HG02571 (cell line): ENCODE data around the gene LINGO4.
A peak's percentile ranks its signal among the peaks of the same experiment; 100 is the strongest.
"Not testable (repeated sequence)": the region's sequence is repeated elsewhere in the genome, so short reads cannot be mapped to it uniquely, and the experiment has no call there.

Source experiments
- ATAC-seq: cut with Tn5 transposase; IDR thresholded peaks from one replicate; pipeline ENCODE4 v1.9.1; 2021; ENCODE audit warnings: mild to moderate bottlenecking, moderate library complexity; ENCODE audit not compliant: unreplicated experiment

Gene LINGO4

DNA sequence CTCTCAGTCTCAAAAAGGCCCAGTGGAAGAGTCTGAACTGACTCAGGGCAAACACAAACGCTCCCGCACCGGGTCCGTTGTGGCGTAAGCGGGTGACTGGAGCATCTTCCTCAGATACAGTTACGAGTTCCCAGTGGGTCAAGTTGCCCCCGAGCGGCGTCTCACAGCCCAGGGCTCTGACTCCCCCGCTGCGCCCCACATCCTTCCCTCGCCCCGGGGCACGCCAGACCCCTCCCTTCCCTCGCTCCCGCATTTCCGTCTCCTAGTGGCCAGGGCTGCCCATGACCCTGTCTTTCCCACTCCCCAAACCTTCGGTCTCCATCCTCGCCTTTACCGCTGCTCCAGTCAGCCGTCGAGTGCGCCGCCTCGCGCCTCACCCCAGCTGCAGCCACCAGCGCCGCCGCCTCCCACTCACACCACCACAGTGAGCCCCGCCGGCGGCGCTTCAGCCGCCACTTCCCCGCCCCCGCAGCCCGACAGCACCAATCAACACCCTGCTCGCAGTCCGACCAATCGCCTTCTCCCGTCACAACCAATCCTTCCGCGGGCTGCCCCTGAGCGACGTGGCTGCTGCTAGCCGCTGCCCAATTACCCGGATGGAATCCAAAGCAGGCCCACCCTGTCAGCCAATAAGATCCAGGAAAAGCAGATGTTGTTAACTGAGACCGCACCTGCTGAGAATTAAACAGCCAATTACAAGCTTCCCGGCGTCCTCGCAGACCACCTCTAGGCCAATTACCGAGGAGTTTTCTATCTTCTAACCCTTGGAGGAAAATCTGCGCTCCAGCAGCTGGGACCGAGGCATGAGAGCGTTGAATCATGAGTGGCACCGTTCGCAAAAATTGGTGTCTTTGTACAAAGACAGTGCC is 14.9 kb downstream of the LINGO4 start, which contains the start of gene TDRKH:
TDRKH (minus strand) TSS at position 430 of the 869 bp plus-strand sequence. CDS start 7,478 bp downstream, outside the sequence.
- ATAC-seq, result peak; percentile 97

DNA sequence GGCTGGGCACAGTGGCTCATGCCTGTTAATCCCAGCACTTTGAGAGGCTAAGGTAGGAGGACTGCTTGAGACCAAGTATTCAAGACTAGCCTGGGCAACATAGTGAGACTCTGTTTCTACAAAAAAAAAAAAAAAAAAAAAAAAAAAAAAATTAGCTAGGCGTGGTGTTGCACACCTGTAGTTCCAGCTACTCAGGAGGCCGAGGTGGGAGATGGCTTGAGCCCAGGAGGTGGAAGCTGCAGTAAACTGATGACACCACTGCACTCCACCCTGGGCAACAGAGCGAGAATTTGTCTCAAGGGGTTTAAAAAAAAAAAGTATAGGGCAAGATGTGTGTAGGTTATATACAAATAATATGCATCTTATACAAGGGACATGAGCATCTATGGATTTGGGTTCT is 17.5 kb downstream of the LINGO4 start:
- ATAC-seq, result no peak

DNA sequence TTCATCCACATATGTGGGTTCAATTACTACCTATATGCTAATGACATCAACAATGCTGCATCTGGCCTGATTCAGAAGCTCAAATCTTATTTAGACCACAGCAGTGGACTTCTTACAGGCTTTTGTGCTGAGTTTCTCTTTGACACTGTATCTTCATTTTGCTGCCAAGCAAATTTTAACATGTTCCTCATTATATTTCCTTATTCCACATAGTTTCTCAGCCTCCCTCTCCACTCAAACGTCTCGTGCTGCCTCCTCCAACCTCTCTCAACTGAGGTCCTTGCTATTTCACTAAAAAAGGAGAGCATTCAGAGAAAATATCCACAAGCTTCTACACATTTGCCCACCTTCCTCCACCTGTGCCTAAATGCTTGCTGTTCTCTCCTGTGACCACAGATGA is 21.4 kb downstream of the LINGO4 start:
- ATAC-seq, result no peak

DNA sequence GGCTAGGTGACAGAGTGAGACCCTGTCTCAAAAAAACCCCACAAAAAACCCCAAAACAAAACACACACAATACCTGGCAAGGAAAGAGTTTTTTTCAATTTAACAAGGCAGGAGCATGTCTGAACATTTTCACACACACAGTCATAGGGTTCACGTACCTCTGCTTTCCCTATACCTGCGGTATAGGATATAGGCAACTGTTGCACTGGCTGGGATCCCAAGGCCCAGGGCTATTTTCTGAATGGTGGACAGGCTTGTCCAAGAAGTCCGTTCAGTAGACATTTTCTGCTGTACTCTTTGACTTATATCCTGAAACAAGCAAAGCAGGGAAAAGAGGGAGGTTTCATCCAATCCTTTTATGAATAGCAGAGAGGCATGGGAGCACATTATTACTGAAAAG is 22.5 kb downstream of the LINGO4 start:
- no peak for ATAC-seq

DNA sequence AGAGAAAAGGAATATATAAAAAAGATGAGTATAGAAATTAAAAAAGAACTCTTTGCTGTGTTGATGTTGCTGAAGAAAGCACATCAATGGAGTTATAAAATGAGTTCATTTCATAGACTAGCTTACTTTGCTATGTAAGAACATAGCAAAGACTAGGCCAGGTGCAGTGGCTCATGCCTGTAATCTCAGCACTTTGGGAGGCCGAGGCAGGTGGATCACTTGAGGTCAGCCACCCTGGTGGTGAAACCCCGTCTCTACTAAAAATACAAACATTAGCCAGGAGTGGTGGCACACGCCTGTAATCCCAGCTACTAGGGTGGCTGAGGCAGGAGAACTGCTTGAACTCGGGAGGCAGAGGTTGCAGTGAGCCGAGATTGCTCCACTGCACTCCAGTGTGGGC is 23.2 kb downstream of the LINGO4 start:
- not testable (repeated sequence) for ATAC-seq

DNA sequence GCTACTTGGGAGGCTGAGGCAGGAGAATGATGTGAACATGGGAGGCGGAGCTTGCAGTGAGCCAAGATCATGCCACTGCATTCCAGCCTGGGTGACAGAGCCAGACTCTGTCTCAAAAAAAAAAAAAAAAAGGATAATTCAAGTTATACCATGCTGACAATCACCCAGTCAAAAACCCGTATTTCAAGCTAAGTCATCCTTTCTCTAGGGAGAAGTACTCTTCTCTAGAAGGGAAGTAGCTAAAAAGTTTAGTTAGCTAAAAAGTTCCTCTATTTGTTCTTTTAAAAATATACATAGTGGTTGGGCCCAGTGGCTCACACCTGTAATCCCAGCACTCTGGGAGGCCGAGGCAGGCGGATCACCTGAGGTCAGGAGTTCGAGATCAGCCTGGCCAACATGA is 24.5 kb downstream of the LINGO4 start:
- ATAC-seq, result not testable (repeated sequence)

DNA sequence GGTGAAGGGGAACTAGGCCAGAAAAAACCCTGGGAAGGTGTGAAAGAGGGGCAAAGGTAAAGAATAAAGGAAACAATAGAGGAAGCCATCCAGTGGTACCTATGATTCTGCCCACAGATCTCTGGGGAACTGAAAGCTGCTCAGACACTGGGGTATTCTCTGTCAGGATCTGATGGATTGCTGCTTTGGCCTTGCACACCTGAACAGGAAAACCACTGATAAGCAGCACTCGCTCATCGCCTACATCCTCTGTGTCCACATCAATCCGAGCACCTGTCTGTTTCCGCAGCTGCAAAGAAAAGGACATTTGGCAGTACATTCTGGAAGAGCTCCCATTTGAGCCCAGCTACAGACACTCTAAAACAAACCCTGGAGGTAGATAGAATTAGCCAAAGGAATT is 25.4 kb downstream of the LINGO4 start:
- ATAC-seq, result no peak

DNA sequence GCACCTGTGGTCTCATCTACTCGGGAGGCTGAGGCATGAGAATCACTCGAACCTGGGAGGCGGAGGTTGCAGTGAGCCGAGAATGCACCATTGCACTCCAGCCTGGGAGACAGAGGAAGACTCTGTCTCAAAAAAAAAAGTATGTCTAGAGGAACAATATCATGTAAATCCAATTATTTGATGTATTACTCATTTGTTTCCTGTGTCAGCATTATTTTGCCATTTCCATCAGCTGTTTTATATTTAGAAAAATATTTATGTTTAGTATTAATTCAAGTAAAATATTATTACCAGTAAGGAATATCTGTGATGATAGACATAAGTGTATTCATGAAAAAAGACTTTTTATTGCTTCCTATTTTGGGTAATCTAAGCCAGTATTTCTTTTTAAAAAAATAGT is 27.9 kb downstream of the LINGO4 start:
- no peak for ATAC-seq

DNA sequence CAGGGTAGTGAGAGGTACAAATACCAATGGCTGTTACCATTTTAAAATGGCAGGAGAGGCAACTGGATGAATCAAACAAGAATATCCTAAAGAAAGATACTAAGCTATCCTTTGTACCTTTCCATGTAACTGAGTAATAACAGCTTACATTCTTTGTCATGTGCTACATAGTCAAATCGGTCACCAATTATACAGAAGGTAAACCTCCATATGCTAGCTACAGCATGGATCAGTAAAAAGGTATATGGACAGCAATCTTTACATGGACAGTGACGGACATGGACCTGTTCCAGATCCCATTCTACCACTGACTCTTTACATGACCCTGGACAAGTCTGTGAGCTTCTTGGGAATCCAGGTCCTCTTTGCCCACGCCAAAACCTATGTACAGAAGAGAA is 28.6 kb downstream of the LINGO4 start:
- ATAC-seq, result no peak

DNA sequence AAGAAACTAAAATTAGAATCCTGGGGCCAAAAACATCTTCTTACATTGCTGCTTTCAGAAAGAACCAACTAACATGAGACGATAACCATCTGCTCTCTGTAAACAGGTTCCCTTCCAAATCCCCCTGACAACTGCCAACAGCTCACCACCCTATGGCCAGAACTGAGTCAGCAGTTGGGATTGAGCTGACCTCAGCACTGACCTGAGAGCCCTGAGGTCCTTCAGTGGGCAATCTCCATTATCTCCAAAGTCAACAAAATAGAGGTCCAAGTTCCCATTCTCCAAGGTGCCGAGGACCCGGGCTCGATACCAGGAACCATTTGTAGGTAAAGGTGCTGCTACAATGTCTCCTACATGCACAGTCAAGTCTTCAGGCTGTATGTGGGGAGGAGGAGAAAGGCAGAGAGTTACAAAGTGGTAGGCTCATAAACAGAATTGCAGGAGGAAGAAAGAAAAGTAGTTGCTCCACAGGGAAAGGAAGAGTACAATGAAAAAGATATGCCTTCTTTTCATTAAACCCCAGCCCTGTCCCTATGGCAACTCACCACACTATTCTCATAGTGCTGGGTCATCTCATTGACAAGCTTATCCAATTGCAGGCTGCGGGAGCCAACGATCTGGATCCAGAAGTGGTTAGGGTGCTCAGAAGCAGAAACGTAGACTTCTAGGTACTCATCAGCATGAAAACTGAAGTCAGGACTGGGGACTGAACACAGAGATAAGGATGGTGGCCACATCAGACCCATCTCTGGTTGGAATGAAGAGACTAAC is 29.1 kb downstream of the LINGO4 start:
- no peak for ATAC-seq

DNA sequence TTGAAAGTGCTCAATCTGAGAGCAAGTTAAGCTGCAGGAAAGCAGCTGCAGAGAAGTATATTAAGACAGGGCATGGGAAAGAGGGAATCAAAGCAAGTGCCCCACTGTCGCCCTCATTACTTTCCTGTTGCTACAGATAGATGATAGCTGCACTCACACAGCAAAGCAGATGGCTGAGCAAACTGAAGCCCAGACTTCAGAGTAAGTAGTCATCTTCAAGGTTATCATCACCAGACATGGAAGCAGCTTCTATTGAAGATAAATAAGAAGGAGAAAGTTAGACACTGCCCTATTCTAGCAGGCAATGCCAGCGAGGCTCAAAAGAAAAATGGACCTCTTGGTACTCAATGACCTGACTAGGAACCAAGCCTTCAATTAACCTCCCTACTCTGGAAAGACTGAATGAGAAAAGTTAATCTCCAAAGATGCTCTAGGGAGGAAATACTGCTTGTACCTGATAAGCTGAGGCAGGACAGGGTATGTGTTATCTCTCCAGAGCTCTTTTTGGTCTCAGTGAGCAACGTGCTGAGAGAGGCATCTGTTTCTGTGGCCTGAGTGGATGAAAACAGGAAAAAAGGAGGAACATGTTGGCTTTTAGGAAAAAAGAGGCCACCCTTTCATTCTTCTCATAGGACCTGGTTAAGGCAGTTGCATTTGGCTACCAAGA is 30.8 kb downstream of the LINGO4 start:
- ATAC-seq, result no peak

DNA sequence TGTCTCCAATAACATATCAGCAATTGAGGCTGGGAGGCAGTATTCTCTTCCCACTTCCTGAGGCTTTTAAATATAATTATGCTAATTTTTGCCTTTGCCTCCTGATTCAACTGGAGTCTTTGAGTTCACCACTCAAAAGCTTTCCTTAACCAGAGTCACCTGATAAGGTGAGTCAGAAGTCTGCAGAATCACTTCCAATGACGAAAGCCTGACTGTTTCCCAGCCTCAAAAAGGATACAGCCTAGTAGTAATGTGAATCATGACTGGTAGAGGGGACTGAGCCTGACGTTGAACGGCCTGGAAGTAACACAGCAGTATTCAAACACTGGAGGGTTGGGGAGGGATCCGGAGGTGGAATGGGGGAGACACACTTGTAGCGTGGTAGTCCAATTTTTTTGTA is 31.5 kb downstream of the LINGO4 start:
- ATAC-seq, result no peak

DNA sequence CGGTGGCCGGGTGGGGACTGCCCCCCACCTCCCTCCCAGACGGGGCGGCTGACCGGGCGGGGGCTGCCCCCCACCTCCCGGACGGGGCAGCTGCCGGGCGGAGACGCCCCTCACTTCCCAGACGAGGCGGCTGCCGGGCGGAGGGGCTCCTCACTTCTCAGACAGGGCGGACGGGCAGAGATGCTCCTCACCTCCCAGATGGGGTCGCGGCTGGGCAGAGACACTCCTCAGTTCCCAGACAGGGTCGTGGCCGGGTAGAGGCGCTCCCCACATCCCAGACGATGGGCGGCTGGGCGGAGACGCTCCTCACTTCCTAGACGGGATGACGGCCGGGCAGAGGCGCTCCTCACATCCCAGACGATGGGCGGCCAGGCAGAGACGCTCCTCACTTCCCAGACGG is 35.9 kb downstream of the LINGO4 start:
- ATAC-seq, result not testable (repeated sequence)

DNA sequence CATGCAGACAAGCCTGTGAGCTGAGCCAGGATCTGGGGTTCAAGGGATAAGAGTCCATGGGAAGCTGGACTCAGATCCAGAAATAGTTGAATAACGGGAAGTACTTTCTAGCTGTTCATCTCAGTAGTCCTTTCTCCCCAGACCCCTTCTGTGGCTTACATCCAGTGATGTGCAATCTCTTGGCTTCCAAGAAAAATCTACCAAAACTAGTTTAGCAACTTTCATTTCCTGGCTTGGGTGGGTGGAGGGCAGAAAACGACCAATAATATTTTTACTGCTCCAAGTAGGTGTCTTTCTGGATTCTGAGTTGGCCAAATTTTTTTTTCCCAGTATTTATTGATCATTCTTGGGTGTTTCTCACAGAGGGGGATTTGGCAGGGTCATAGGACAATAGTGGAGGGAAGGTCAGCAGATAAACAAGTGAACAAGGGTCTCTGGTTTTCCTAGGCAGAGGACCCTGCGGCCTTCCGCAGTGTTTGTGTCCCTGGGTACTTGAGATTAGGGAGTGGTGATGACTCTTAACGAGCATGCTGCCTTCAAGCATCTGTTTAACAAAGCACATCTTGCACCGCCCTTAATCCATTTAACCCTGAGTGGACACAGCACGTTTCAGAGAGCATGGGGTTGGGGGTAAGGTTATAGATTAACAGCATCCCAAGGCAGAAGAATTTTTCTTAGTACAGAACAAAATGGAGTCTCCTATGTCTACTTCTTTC is 36.7 kb downstream of the LINGO4 start:
- ATAC-seq, result not testable (repeated sequence)

DNA sequence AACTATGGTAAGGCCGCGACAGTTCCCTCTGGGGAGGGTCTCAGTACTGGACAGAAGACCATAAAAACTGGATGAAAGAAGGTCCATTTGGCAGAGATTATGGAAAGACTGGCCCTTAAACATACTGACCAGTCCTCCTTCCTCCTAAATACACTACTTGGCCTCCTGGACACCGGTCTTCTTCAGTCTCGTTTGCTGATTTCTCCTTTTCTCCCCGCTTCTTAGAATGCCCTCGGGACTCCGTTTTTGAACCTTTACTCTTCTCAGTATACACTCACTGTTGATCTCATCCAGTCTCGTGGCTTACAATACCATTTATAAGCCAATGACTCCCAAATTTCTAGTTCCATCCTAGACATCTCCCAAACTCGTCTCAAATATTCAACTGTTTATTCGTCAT is 41.2 kb downstream of the LINGO4 start:
- no peak for ATAC-seq

DNA sequence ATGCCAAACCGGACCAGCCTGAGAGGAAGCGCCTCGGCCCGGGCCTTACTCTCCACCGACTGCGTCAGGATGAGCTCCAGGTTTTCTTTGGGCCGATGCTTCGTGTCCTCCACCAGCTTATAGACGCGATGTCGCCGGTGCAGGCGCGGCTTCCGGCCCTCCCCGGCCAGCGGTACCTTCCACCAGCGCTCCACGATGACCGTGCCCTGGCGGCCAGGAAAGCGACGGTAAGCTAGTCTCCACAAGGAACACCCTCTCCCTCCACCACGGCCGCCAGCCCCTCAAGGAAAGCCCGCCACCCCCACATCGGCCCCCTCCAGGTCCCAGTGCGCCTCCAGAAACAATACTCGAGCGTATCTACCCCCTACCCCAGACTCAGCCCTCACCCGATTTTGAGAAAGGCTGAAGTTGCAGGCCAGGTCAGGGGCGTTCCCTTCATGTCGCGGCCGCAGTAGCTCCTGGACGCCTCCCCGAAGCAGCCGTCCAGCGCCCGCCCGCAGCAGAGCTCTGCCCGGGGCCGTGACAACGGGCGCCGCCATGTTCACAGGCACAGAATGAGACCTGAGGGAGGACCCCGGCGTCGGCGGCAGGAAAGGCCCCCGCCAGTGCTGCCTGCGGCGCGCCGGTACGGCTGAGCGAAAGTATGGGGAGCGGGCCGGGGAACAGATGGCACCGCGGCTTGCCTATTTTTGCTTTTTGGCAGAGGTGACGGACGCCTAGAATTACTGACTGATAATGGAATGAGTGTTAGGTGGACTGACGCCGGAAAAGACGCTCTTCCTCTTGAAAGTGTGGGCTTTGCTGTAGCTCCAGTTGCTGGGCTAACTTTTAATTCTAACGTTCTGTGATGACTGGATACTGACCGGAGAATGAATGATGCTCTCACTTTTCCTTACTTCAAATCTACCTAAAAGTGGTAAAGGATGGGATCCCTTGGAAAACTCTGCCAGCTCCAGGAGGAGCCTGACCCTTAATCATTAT is 42.0 kb downstream of the LINGO4 start, which contains the start of gene MRPL9:
MRPL9 (minus strand) TSS at position 556 of the 981 bp plus-strand sequence; CDS start at position 539, 17 bp downstream.
- ATAC-seq, result peak; percentile 81

DNA sequence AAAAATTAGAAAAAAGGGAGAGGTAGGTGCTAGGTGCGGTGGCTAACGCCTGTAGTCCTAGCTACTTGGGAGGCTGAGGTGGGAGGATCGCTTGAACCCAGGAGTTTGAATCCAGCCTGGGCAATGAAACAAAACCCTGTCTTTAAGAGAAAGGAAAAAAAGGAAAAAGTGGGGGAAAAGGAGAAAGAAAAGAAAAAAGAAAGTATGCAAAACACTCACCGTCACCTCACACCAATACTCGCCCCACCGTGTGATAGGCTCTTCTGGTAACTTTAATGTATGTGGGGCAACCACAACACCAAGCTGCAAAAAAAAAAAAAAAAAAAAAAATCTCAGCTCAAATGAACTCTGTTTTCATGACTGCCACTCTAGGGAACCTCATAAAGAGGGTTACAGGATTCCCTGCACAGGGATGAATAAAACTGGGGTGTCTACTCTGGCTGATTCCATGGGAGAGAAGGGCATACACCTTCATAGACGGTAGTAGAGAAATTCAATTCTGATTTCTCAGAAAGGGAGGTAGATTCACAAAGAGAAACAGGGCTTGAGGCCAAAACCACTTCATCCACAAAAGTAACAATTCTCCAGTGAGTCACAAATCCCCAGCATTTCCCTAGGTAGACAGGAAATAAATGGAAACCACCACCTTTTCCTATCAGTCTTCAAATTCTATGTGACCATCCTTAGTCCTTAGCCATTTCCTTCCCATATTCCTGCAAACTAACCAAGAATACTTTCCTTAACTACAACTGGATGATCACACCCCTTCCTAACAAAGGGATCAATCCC is 44.4 kb downstream of the LINGO4 start:
- no peak for ATAC-seq

DNA sequence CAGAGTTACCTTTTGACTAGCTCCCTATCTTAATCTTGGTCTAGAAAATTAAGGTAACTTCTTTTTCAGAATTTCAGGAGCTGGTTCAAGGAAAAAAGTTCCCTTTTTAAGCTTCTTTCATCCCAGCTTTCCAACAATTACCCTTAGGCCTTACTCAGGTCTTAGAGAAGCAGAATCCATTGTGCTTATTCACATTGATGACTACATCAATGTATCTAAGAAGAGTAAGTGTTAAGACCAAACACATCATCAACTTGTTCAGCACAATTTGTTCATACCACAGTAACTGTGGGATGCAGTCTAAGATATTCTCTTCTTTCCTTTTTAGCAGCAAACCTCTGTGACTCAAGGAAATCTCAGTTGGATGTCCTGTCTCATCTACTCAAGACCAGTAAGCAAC is 46.0 kb downstream of the LINGO4 start:
- no peak for ATAC-seq

DNA sequence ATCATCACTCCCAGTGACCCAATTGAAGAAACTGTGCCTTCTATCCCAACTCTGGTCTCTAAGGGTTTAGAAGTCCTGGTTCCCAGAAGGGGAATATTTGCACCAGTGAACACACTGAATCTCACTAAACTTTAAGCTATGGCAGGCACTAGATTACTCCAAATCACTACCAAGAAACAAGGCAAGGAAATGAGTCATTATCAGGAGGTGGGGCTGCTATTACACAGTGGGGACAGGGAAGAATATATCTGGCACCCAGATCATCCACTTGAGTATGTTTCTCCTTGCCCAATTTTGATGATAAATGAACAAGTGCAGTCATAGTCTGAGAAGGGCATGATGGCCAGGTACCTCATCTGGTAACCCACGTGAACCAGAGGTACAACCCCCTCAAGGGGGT is 48.9 kb downstream of the LINGO4 start:
- no peak for ATAC-seq
